OCI-LY1 (cell line): Measurements from ENCODE around the gene ACYP1.
A peak's percentile ranks its signal among the peaks of the same experiment; 100 is the strongest.

Experiments used
- H2AFZ ChIP-seq: fragments of 200-600 bp; sonication (generic), shearing (Covaris generic); 2 replicates; pipeline ENCODE4 v1.6.0; 2014; ENCODE audit warnings: antibody characterized with exemption, mild to moderate bottlenecking, low read length
- H3F3A ChIP-seq: fragments of 200-600 bp; sonication (generic), shearing (Covaris generic); 2 replicates; pipeline ENCODE4 v1.6.0; 2014; ENCODE audit warnings: mild to moderate bottlenecking, antibody characterized with exemption, low read length, moderate library complexity; ENCODE audit not compliant: insufficient read depth
- H3K27ac ChIP-seq: fragments of 200-600 bp; sonication (generic); 2 replicates; pipeline ENCODE4 v1.5.1; 2014; ENCODE audit warnings: low read length, mixed run types, mild to moderate bottlenecking, low read depth; ENCODE audit not compliant: poor library complexity, severe bottlenecking
- H3K27me3 ChIP-seq: fragments of 200-600 bp; sonication (generic); 2 replicates; pipeline ENCODE4 v1.6.0; 2014; ENCODE audit warnings: antibody characterized with exemption, mild to moderate bottlenecking, low read length, moderate library complexity; ENCODE audit not compliant: insufficient read depth
- H3K36me3 ChIP-seq: fragments of 200-600 bp; sonication (generic); 2 replicates; pipeline ENCODE4 v1.6.1; 2014; ENCODE audit warnings: mild to moderate bottlenecking, antibody characterized with exemption, low read length, moderate library complexity, mixed read lengths; ENCODE audit not compliant: insufficient read depth
- H3K4me1 ChIP-seq: fragments of 200-600 bp; sonication (generic); 2 replicates; pipeline ENCODE4 v1.5.1; 2014; ENCODE audit warnings: mild to moderate bottlenecking, low read length, moderate library complexity; ENCODE audit not compliant: insufficient read depth, severe bottlenecking
- H3K4me2 ChIP-seq: fragments of 200-600 bp; sonication (generic), shearing (Covaris generic); 2 replicates; pipeline ENCODE4 v1.6.1; 2014; ENCODE audit warnings: low read length
- H3K4me3 ChIP-seq: fragments of 200-600 bp; sonication (generic); 2 replicates; pipeline ENCODE4 v1.5.1; 2014; ENCODE audit warnings: low read length, low read depth, mild to moderate bottlenecking, mixed read lengths; ENCODE audit not compliant: poor library complexity, severe bottlenecking
- H3K79me2 ChIP-seq: fragments of 200-600 bp; shearing (Covaris generic); 2 replicates; pipeline ENCODE4 v1.6.1; 2016; ENCODE audit warnings: mixed run types, low read length, mixed read lengths; ENCODE audit not compliant: insufficient read depth
- H3K9ac ChIP-seq: fragments of 200-600 bp; sonication (generic), shearing (Covaris generic); 2 replicates; pipeline ENCODE4 v1.6.1; 2014; ENCODE audit warnings: mild to moderate bottlenecking, low read length, mixed read lengths
- H3K9me2 ChIP-seq: fragments of 200-600 bp; sonication (generic), shearing (Covaris generic); 2 replicates; pipeline ENCODE4 v1.6.1; 2014; ENCODE audit warnings: low read depth, mild to moderate bottlenecking, low read length, mixed read lengths
- H3K9me3 ChIP-seq: fragments of 200-600 bp; shearing (Covaris generic); 2 replicates; pipeline ENCODE4 v1.6.1; 2014; ENCODE audit warnings: low read length, mixed read lengths
- H4K20me1 ChIP-seq: fragments of 200-600 bp; sonication (generic), shearing (Covaris generic); 2 replicates; pipeline ENCODE4 v1.6.0; 2016; ENCODE audit warnings: mild to moderate bottlenecking, low read length; ENCODE audit not compliant: insufficient read depth
- CTCF ChIP-seq: fragments of 200-600 bp; sonication (generic), shearing (Covaris generic); IDR thresholded peaks from 2 replicates; pipeline ENCODE4 v1.5.1; 2017; ENCODE audit warnings: mild to moderate bottlenecking, antibody characterized with exemption, low read length, moderate library complexity, mixed read lengths
- EZH2 ChIP-seq: fragments of 200-600 bp; sonication (generic), shearing (Covaris generic); IDR thresholded peaks from 2 replicates; pipeline ENCODE4 v1.8.0; 2017; ENCODE audit warnings: borderline replicate concordance, mixed run types, mild to moderate bottlenecking, antibody characterized with exemption, low read length, moderate library complexity, mixed read lengths

Gene ACYP1

DNA sequence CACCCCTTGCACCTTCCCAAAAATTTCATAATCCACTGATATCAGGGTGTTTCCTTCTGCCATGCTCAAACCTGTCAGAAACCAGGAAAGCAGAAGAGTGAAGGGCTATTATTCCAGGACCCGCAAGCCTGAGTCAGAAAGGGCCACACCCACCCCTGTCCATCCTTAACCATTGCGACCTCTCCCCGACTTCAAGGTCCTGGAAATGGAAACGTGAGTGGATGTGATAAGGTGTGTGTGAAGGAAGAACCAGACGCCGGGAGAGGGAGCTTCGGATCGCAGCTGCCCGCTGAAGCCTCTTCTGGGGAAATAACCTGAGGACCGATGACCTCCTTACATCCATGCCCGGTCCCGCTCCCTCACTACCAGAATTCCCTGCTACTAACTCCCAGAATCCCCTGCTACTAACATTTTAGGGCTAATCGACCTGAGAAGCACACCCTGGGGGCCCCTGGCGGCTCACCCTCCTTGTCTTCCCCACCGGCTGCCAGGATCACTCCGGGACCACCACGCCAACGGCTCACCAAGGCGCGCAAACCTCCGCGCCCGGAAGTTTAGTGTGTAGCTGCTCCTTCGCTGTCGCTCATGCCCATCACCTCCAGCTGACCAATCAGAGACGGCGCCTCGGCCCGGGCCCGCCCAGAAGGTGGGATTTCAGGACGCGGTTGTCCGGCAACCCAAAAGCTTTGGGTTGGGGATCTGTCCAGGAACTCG lies at the start of gene ACYP1:
TSS of gene ACYP1 (minus strand) at position 534 of the 714 bp plus-strand sequence. CDS start at position 63, 471 bp downstream.
- no peaks in the 10 kb centered on the region for H4K20me1 ChIP-seq
- TF ChIP-seq EZH2 (no peak), CTCF (no peak)
- H2AFZ ChIP-seq, result no peak within 1 kb of the TSS
- H3K36me3 ChIP-seq, result peaks cover 27% of the 10 kb centered on the region
- peaks cover 18% of the 10 kb centered on the region; the same call in 1 of the 2 replicates for H3K79me2 ChIP-seq
- H3K4me3 ChIP-seq, result peak within 1 kb of the TSS; percentile 89
- H3K9ac ChIP-seq, result peak within 1 kb of the TSS; percentile 88
- no peaks in the 10 kb centered on the region for H3K27me3 ChIP-seq
- peak within 1 kb of the TSS; percentile 11 for H3K27ac ChIP-seq
- no peaks in the 10 kb centered on the region for H3K9me3 ChIP-seq
- H3K4me1 ChIP-seq, result peaks cover 30% of the 10 kb centered on the region
- H3K4me2 ChIP-seq, result peak within 1 kb of the TSS; percentile 97
- no peaks in the 10 kb centered on the region for H3K9me2 ChIP-seq
- H3F3A ChIP-seq, result no peaks in the 10 kb centered on the region

- Histone ChIP-seq H3K9ac (no peak overlapping the region), H3K9me3 (no peaks in the 10 kb centered on the region), H3K4me2 (no peak overlapping the region), H4K20me1 (no peaks in the 10 kb centered on the region), H3K9me2 (no peaks in the 10 kb centered on the region), H3K4me3 (no peak overlapping the region), H3K27ac (no peak overlapping the region), H3K4me1 (no peaks in the 10 kb centered on the region), H3K27me3 (no peaks in the 10 kb centered on the region), H3K36me3 (peaks cover 94% of the 10 kb centered on the region), H2AFZ (no peak overlapping the region), H3F3A (no peaks in the 10 kb centered on the region), H3K79me2 (no peaks in the 10 kb centered on the region)
- TF ChIP-seq CTCF (no peak), EZH2 (no peak)
These were observed 46.1 kb upstream of the ACYP1 start for GRCh38 chr14:75109877-75110276.

GRCh38 chr14:75107186-75107585 lies 43.4 kb upstream of the ACYP1 start:
- no peak overlapping the region for H3K4me2 ChIP-seq
- no peak overlapping the region for H2AFZ ChIP-seq
- no peak overlapping the region for H3K27ac ChIP-seq
- H3K36me3 ChIP-seq, result peaks cover 80% of the 10 kb centered on the region
- H3K27me3 ChIP-seq, result no peaks in the 10 kb centered on the region
- no peaks in the 10 kb centered on the region for H3F3A ChIP-seq
- no peaks in the 10 kb centered on the region for H3K9me3 ChIP-seq
- no peak for TF ChIP-seq CTCF
- TF ChIP-seq EZH2, result no peak
- H3K79me2 ChIP-seq, result no peaks in the 10 kb centered on the region
- no peaks in the 10 kb centered on the region for H3K9me2 ChIP-seq
- no peak overlapping the region for H3K9ac ChIP-seq
- H4K20me1 ChIP-seq, result no peaks in the 10 kb centered on the region
- H3K4me3 ChIP-seq, result no peak overlapping the region
- no peaks in the 10 kb centered on the region for H3K4me1 ChIP-seq
